NCI-H146 (cell line): ENCODE data around the gene CYS1.
"Not testable (repeated sequence)": the region's sequence is repeated elsewhere in the genome, so short reads cannot be mapped to it uniquely, and the experiment has no call there.

Experiments
- DNase-seq: peaks from one replicate; lab custom pipeline; 2025; lab: John Stamatoyannopoulos, UW

CYS1 gene

GRCh38 chr2:10079870-10080535, at the start of gene CYS1:
CYS1 (minus strand) TSS chr2:10080411; CDS start chr2:10080223, 188 bp downstream.
- DNase-seq = peak; percentile 23

DNA sequence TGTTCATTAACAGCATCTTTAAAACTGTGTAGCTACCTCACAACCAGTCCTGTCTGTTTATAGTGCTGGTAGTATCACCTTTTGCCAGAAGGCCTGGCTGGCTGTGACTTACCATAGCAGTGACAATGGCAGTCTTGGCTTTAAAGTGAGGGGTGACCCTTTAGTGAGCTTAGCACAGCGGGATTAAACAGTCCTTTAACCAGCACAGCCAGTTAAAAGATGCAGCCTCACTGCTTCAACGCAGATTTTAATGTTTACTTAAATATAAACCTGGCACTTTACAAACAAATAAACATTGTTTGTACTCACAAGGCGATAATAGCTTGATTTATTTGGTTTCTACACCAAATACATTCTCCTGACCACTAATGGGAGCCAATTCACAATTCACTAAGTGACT, 49.3 kb upstream of the CYS1 start:
- DNase-seq = no peak

GRCh38 chr2:10128420-10128819, 48.2 kb upstream of the CYS1 start:
- no peak for DNase-seq

DNA sequence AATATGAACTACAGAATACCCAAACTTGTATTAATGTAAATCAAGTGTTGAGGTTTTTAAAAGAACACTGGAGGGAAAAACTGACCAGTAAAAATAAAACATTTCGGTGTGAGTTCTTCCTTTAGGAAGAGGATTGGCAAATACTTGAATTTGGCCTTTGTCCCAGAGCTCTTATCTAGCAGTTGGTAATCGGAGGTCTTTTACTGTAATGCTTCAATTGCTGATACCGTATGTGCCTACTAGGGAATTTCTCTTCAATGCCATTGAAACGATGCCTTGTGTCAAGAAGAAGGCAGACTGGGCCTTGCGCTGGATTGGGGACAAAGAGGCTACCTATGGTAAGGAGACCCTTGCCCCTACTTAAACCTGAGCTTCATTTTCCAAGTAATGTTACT, 46.4 kb upstream of the CYS1 start:
- no peak for DNase-seq

GRCh38 chr2:10125842-10126631, 45.8 kb upstream of the CYS1 start:
- DNase-seq = no peak

DNA sequence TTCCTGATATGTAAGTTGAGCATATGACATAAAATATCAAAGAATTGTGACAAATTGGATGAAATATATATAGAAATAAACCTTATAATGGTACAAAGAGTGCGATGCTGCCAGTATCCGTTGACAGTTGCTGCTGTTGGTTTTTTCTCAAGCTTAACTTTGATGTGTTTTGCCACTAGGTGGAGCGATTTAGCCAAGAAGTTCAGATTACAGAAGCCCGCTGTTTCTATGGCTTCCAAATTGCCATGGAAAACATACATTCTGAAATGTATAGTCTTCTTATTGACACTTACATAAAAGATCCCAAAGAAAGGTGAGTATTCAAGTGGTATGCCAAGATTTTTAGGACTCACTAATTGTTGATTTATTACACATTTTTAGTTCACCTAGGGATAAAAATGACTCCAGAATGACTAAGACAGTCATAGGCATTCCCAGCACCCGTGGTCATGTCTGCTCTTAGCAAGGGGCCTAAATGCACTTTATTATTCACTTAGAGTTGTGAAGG, 44.4 kb upstream of the CYS1 start:
- DNase-seq = peak; percentile 73

- no peak for DNase-seq
Observed at GRCh38 chr2:10123281-10123680, 43.1 kb upstream of the CYS1 start.

DNA sequence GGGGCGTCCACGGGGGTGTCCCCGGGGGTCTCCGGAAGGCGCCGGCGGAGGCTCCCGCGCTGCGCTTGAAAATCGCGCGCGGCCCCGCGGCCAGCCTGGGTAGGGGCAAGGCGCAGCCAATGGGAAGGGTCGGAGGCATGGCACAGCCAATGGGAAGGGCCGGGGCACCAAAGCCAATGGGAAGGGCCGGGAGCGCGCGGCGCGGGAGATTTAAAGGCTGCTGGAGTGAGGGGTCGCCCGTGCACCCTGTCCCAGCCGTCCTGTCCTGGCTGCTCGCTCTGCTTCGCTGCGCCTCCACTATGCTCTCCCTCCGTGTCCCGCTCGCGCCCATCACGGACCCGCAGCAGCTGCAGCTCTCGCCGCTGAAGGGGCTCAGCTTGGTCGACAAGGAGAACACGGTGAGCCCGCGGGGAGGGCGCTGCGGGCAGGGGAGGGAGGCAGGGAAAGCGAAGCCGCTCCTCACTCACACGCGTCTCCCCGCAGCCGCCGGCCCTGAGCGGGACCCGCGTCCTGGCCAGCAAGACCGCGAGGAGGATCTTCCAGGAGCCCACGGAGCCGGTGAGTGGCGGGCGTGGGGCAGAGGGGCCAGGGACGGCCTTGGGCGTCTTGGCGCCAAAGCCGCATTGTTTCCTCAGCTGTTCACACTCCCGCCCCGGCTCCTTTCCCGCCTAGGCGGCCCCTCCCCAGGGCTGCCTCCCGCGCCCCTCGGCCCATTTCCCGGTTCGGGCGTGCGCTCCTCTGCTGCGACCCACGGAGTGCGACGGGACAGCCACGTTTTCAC, 42.5 kb upstream of the CYS1 start, which contains the start of gene RRM2:
TSS of gene RRM2 (plus strand) at position 240 of the 781 bp plus-strand sequence. CDS start at position 300, 60 bp downstream.
- DNase-seq = peak; percentile 95

DNA sequence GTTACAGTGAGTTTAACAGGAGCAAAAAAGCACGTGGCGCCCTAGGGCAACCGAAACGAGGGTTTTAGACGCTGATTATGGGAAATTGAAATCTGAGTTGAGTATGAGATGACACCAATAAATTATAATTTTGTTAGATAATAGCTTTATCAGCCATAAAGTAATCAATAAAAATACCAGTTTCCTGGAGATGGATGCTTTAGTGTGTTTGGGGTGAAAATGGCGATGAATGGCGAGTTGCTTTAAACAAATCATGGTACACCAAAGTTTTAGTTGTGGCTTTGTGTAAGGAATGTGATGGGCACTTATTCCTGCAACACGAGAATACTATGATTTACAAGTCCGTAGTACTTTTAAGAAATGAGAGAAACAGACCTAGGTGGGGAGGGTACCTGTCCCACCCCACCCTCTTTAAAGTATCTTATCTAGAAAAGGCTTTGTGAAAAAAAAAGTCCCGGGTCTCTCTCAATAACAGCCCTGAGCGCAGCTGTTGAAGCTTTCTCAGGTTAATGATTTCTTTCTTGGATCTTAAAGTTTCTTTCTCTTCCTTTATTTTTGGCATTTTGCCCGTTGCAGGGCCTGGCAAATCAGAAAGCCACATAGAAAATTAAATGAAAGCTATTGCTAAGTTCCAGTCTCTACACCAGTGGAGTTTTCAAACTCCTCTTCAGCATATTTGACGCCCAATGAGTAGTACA, 40.8 kb upstream of the CYS1 start:
- DNase-seq = peak; percentile 23

DNA sequence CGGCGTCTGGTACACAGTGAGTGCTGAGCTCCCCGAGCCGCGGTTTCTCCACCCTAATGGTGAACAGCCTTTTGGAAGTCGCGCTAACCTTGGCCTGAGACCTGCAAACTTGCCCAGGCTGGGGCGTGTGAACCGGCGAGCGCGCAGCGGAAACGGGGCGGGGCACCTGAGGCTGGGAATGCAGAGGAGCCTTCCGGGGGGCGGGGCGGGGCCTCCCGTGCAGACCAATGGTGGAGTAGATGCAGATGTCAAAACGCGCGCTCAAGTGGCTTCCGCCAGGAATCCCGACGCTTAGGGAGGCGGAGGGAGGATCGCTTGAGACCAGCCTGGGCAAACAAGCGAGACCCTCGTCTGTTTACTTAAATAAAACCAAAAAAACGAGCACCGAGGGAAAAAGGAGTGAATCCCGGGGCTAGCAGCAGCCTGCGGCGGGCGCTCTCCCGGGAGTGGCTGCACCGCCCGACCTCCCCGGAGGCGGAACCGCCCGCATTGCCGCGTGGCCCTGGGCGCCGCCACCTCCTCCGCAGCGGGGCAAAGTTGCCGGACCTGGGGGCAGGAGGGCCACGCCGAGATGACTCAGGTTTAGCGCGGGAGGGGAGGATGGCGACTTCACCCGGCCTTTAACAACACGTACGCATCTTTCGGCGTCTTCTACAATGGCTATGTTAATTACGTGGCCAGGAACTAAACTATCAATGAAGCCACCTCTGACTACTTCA, 40.1 kb upstream of the CYS1 start:
- DNase-seq = peak; percentile 98

- DNase-seq = no peak
Observed at GRCh38 chr2:10119601-10120157, 39.5 kb upstream of the CYS1 start.

DNA sequence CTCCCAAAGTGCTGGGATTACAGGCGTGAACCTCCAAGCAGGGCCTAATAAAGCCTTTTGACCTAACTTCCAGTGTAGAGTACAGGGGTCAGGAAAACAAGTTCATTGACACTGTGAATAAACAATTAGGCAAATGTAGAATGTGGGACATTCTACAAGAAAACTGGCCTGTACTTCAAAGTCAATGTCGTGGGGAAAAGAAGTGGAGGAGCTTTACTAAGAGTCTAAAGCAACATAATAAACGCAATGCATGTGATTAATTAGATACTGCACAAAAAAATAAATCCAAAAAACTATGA, 38.8 kb upstream of the CYS1 start:
- DNase-seq = no peak

GRCh38 chr2:10109311-10109710, 29.1 kb upstream of the CYS1 start:
- no peak for DNase-seq

DNA sequence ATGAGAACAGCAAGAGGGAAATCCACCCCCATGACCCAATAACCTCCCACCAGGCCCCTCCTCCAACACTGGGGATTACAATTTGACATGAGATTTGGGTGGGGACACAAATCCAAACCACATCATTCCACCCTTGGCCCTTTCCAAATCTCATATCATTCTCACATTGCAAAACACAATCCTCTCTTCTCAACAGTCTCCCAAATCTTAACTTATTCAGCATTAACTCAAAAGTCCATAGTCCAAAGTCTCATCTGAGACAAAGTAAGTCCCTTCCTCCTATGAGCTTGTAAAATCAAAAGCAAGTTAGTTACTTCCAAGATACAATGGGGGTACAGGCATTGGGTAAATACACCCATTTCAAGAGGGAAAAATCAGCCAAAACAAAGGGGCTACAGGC, 24.7 kb upstream of the CYS1 start:
- DNase-seq = not testable (repeated sequence)

DNA sequence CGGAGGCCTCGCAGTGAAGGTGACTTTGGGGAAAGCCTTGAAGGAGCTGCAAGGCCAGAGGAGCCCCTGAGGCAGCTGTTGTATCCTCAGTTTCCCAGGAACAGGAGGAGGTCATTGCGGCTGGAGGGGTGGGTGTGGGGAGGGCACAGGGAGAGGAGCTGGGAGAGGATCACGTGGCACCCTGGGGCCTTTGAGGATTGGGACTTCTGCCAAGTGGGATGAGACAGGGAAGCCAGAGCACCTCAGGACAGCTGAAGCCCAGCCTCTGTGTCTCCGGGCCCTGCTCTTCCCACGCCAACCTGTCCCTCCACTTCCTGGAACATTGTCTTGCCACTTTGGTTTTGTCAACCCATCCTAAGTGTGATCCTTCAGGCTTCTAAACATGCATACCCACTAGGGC, 23.0 kb upstream of the CYS1 start:
- no peak for DNase-seq

GRCh38 chr2:10101491-10101890, 21.3 kb upstream of the CYS1 start:
- DNase-seq = no peak

- peak; percentile 71 for DNase-seq
Observed at GRCh38 chr2:10097352-10098148, 17.3 kb upstream of the CYS1 start.

DNA sequence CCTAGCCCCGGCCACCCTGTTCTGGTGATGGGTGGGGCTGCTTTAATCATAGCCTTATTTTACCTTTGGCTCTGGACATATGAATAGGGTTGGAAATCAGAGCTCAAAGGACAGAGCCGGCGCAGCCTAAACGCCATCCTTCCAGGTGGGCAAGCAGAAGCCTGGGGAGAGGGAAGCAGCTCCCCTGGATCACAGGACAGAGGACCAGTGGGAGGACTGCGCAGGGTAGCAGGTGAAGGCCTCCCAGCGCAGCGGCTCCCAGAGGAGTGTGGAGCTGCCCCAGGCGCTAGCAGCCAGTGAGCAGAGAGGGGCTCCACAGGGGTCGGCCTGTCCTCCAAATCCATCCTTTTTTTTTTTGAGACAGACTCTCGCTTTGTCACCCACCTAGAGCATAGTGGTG, 16.4 kb upstream of the CYS1 start:
- no peak for DNase-seq

- DNase-seq = no peak
Observed at GRCh38 chr2:10095175-10095574, 15.0 kb upstream of the CYS1 start.

- DNase-seq = peak; percentile 64
Observed at GRCh38 chr2:10094271-10094814, 14.1 kb upstream of the CYS1 start.
